Measurements from ENCODE around the gene TMEM145.

GRCh38 chr19:42356686-42357085 lies 43.6 kb downstream of the TMEM145 start:
- TF ChIP-seq, protein P1, sequence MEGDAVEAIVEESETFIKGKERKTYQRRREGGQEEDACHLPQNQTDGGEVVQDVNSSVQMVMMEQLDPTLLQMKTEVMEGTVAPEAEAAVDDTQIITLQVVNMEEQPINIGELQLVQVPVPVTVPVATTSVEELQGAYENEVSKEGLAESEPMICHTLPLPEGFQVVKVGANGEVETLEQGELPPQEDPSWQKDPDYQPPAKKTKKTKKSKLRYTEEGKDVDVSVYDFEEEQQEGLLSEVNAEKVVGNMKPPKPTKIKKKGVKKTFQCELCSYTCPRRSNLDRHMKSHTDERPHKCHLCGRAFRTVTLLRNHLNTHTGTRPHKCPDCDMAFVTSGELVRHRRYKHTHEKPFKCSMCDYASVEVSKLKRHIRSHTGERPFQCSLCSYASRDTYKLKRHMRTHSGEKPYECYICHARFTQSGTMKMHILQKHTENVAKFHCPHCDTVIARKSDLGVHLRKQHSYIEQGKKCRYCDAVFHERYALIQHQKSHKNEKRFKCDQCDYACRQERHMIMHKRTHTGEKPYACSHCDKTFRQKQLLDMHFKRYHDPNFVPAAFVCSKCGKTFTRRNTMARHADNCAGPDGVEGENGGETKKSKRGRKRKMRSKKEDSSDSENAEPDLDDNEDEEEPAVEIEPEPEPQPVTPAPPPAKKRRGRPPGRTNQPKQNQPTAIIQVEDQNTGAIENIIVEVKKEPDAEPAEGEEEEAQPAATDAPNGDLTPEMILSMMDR (IDR thresholded peaks at IDR 0.05): no peak
- TF ChIP-seq POLR2A (IDR thresholded peaks at IDR 0.05): no peak

Data from stomach (tissue), 4 donors.